BE2C (cell line): ENCODE measurements around the gene B3GAT3.

Experiments
- DNase-seq: peaks from one replicate; pipeline ENCODE4 v3.0.0-alpha.2; 2020
- H3K27me3 ChIP-seq: fragments of 250-450 bp; sonication (Bioruptor Pico); 2 replicates; pipeline ENCODE4 v1.5.1; 2020; ENCODE audit warnings: mild to moderate bottlenecking
- H3K36me3 ChIP-seq: fragments of 250-450 bp; sonication (Bioruptor Pico); 2 replicates; pipeline ENCODE4 v1.5.1; 2020; ENCODE audit warnings: mild to moderate bottlenecking
- H3K4me1 ChIP-seq: fragments of 250-450 bp; sonication (Bioruptor Pico); 2 replicates; pipeline ENCODE4 v1.5.1; 2020
- H3K4me3 ChIP-seq: 2 replicates; pipeline ENCODE4 v1.5.1; 2011; ENCODE audit warnings: low read depth, low read length
- H3K9me3 ChIP-seq: fragments of 250-450 bp; sonication (Bioruptor Pico); 2 replicates; pipeline ENCODE4 v1.5.1; 2020
- TF ChIP-seq, protein P1 (sequence below): IDR thresholded peaks from 2 replicates; pipeline ENCODE4 v1.5.1; 2012; ENCODE audit warnings: mild to moderate bottlenecking, low read depth, low read length

Gene B3GAT3

DNA sequence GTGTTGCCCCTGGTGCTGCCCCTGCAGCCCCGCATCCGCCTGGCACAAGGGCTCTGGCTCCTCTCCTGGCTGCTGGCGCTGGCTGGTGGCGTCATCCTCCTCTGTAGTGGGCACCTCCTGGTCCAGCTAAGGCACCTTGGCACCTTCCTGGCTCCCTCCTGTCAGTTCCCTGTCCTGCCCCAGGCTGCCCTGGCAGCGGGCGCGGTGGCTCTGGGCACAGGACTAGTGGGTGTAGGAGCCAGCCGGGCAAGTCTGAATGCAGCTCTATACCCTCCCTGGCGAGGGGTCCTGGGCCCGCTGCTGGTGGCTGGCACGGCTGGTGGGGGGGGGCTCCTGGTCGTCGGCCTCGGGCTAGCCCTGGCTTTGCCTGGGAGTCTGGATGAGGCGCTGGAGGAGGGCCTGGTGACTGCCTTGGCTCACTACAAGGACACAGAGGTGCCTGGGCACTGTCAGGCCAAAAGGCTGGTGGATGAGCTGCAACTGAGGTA, 8.5 kb downstream of the B3GAT3 start:
- no peaks in the 10 kb centered on the region for H3K27me3 ChIP-seq
- H3K4me1 ChIP-seq = no peaks in the 10 kb centered on the region
- H3K9me3 ChIP-seq = no peaks in the 10 kb centered on the region
- TF ChIP-seq, protein P1, sequence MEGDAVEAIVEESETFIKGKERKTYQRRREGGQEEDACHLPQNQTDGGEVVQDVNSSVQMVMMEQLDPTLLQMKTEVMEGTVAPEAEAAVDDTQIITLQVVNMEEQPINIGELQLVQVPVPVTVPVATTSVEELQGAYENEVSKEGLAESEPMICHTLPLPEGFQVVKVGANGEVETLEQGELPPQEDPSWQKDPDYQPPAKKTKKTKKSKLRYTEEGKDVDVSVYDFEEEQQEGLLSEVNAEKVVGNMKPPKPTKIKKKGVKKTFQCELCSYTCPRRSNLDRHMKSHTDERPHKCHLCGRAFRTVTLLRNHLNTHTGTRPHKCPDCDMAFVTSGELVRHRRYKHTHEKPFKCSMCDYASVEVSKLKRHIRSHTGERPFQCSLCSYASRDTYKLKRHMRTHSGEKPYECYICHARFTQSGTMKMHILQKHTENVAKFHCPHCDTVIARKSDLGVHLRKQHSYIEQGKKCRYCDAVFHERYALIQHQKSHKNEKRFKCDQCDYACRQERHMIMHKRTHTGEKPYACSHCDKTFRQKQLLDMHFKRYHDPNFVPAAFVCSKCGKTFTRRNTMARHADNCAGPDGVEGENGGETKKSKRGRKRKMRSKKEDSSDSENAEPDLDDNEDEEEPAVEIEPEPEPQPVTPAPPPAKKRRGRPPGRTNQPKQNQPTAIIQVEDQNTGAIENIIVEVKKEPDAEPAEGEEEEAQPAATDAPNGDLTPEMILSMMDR = no peak
- DNase-seq = peak; percentile 37
- no peaks in the 10 kb centered on the region for H3K36me3 ChIP-seq
- H3K4me3 ChIP-seq = peak overlapping the region; percentile 23

DNA sequence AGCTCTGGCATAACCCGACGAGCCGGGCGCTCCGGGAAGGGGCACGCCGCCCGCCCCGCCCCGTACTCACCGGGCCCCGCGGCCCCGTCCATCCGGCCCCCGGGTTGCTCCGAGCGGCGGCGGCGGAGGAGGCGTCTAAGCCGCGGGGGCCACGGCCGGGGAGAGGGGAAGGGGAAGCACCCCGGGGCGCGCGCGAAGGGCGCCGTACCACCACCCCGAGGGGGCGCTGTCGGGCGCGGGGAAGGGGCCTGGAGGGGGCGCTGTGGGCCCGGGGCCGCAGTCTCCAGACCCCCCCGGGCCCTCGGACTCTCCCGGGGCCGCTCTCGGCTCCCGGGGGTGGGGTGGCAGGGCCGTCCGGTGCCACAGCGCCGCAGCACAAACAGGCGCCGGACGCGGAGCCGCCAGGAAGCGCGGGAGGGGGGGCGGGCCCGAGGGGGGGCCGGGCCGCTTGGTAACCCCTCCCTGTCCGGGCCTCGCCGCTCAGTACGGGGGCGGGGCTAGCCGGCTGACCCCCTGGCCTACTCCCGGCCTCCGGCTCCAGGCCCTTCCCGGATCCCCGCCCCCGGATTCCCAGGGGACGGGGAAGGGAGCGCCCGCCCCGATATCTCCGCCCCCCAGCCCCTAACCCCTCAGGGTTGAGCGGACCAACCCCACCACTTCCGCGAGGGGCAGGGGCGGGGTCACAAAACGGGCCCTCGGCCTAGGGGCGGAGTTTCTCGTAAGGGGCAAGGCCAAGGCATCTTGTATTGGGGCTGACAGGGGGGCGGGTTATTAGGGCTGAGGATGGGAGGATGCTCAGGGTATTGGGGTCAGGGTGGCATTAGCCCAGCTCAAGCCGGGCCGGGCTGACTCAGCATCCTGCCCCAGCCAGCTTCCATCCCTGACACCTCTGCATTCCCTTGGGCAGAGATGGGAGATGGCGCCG, 9.2 kb downstream of the B3GAT3 start, which contains the start of the genes EML3 and ROM1:
TSS of gene EML3 (minus strand) at position 410 of the 925 bp plus-strand sequence. CDS start at position 92, 318 bp downstream.
TSS of gene ROM1 (plus strand) at position 892 of the 925 bp plus-strand sequence. CDS start at position 917, 25 bp downstream.
- Histone ChIP-seq H3K4me1 (no peaks in the 10 kb centered on the region), H3K36me3 (no peaks in the 10 kb centered on the region), H3K4me3 (peak within 1 kb of the TSS; percentile 70), H3K9me3 (no peaks in the 10 kb centered on the region), H3K27me3 (no peaks in the 10 kb centered on the region)
- DNase-seq = peak; percentile 87
- TF ChIP-seq, protein P1 = peak; percentile 62

DNA sequence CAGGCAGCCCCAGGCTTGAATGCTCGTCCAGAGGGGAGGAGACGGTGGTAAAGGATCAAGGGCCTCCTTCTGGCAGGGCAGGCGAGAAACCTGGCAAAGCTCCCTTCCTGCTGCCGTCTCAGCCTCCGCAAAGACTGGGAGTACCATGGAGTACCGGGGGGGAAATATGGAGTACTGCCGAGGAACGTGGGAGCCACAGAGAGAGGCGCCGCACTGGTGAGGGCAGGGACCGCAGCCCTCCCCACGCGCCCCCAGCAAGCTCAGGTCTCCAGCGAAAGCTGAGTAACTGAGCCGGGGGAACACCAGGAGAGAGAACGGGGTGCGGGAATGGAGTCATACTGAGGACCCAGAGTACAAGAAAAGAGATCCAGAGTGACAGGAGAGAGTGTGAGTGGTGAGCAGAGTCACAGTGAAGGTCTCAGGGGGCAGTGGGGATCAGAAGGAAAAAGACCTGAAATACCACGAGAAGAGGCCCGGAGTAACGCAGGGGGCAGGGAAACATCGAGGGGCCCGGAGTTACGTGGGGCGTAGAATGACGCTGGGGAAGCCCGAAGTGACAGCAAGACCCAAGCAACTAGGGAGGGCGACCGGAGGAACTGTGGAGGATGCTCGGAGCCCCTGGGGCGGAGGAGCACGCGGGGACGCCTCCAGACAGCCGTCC, 10.0 kb downstream of the B3GAT3 start:
- H3K9me3 ChIP-seq = no peaks in the 10 kb centered on the region
- H3K27me3 ChIP-seq = no peaks in the 10 kb centered on the region
- H3K4me3 ChIP-seq = peak overlapping the region; percentile 70
- H3K36me3 ChIP-seq = no peaks in the 10 kb centered on the region
- H3K4me1 ChIP-seq = no peaks in the 10 kb centered on the region
- DNase-seq = no peak
- TF ChIP-seq, protein P1 = no peak

DNA sequence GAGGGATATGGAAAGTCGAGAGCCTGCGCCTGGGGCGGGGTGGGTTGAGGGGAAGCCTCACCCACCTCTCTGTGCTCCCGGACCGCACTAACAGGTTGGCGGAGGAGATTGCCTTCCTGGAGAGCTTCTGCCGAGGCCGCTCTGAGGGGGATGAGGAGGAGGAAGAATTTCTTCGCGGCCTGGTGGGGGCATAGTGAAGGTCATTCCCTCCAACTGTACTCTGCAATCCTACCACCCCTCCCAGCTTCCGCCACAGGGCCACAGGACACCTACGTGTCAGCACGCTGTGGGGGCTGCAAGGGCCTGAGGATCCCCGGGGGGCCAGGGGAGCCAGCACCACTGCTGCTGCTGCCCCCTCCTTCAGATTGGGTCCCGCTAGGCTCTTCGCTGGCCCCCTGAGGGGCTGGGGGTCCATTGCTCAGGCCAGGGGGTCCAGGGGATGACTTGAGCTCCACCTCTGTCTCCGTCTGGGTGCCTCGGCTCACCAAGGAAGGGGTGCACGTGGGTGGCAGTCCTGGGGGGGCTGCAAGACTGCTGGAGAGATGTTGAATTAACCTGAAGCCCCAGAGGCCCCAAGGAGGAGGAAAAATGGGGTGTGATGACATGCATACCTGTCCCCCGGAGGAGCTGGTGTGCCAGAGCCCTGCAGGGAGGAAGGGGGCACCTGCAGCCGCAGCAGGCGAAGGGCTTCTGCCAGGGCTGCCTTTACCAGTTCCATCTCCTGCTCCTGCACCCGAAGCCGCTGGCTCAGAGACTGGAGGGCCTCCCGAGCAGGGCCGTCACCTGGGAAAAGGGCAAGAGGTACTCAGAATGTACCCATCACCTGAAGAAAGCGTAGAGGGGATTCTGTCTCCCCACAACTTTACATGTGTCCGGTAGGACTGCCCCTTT, 10.7 kb downstream of the B3GAT3 start:
- no peaks in the 10 kb centered on the region for H3K9me3 ChIP-seq
- no peaks in the 10 kb centered on the region for H3K4me1 ChIP-seq
- no peaks in the 10 kb centered on the region for H3K36me3 ChIP-seq
- DNase-seq = no peak
- peak overlapping the region; percentile 70 for H3K4me3 ChIP-seq
- no peaks in the 10 kb centered on the region for H3K27me3 ChIP-seq
- TF ChIP-seq, protein P1 = no peak

DNA sequence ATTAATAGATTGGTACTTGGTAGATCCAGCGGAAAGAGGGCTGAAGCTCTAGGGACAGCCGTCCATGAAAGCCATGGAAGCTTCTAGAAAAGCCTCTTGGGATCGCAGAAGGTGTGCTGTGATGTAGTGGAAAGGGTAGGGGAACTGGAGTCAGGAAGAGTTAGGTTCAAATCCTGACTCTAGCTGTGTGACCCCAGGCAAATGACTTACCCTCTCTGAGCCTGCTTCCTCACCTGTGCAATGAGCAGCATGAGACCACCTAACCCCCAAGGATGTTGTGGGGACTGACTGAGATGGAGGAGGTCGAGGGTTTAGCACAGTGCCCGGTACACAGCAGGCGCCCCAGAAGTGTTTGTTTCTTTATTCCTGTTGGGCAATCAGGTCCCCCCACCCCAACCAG, 11.4 kb downstream of the B3GAT3 start:
- no peaks in the 10 kb centered on the region for H3K27me3 ChIP-seq
- no peaks in the 10 kb centered on the region for H3K36me3 ChIP-seq
- H3K4me1 ChIP-seq = no peaks in the 10 kb centered on the region
- H3K9me3 ChIP-seq = no peaks in the 10 kb centered on the region
- no peak for DNase-seq
- TF ChIP-seq, protein P1 = no peak
- no peak overlapping the region for H3K4me3 ChIP-seq
